Cortex of kidney (tissue), 1 donor: ENCODE results near the gene CCL18.
"Not testable (repeated sequence)": the region's sequence is repeated elsewhere in the genome, so short reads cannot be mapped to it uniquely, and the experiment has no call there.

ENCODE experiments used
- DNase-seq: peaks from one replicate; lab custom pipeline; 2025; lab: John Stamatoyannopoulos, UW

Gene CCL18

DNA sequence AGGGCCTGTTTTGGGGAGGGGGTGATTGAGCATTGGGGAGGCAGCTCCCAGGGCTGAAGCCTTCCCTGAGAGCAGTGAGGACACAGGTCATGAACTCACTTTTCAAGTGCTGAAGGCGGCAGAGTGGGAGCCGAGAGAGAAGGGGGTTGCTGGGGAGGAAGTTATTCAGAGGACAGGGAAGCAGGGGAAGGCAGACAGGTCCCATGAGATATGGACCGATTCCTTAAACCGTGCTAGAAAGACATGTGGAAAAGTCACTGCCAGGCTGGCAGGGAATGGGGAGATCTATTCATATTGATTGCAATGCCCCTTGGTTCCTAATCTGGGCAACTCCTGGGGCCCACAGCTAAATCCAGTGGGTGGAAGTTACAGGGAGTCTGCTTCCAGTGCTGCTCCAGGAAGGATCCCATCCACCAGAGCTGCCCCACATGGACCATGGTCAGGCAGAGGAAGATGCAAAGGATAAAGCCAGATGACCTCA, 40.7 kb downstream of the CCL18 start:
- no peak for DNase-seq

DNA sequence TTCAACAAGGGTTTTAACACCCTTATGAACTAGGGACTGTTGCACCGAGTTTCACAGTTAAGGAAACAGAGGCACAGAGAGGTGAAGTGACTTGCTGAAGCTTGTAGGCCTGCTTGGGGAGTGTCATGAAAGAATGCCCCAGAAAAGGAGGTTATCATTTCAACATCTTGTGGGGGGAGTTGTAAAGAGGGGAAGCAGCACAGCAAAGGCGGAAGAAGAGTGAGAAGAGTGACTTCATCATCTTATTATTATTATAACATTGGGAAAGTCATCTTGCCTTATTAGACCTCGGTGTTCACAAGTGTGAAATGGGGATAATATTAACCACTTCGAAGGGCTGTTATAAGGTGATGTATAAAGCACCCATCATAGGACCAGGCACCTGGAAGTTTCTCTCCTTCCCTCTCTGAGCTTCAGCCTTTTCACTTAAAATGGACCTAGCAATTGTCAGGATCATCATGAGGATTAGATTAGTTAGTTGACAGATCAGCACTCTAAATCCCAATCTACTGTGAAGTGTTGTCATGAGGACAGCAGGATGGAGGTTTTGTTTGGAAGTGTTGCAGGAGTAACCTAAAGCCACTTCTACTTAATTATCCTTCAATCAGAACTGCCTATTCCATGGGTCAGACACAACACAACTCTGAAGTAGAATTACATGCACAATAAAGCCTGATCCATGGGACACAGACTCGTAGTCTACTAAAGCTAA, 41.9 kb downstream of the CCL18 start:
- DNase-seq: no peak

DNA sequence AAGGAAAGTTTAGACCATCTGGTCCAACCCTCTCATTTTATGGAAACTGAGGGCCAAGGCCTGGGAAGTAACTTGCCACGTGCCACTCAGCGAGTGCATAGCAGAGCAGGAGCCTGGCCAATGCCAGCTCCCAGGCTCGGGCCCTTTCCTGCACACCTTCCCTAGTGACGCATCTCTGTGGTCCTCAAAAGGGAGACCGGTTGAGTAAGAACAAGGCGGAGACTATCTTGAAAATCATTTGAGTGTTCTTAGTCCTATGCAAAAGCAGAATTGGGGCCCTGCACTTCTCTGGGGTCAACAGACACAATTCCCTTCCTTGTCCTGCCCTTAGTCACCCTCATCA, 42.4 kb downstream of the CCL18 start:
- no peak for DNase-seq

DNA sequence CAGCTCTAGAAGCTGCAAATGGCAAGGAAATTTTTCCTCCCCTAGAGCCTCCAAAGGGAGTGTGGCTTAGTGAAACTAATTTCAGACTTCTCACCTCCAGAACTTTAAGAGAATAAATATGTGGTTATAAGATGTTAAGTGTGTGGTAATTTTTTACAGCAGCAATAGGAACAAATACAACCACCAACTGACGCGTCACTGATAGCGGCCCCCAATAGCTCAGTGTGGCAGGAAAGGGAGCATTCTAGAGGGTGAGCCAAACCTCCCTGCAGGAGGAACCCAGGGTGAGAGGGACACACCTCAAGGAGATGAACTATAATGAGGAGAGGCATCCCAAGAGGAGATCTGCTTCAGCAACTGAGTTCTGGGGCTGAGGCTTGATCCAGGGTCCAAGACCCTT, 43.6 kb downstream of the CCL18 start:
- no peak for DNase-seq

DNA sequence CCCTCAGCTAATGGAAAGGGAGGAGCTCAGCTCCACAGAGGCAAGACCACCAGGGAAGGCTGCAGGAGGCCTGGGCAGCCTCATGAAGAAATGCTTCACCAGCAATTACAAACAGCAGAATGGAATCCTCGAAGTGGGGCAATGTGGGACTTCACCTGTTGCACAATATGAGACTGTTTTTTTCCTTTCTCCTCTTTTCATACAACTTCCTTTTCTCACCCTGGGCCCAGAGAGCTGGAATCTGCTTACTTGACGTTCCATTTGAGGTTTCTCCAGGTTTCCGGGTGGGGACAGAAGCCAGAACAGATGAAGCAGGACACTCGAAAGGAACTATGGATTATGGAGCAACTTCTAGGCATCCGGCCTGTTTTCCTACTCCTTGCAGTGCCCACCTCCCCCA, 44.2 kb downstream of the CCL18 start:
- DNase-seq: not testable (repeated sequence)

DNA sequence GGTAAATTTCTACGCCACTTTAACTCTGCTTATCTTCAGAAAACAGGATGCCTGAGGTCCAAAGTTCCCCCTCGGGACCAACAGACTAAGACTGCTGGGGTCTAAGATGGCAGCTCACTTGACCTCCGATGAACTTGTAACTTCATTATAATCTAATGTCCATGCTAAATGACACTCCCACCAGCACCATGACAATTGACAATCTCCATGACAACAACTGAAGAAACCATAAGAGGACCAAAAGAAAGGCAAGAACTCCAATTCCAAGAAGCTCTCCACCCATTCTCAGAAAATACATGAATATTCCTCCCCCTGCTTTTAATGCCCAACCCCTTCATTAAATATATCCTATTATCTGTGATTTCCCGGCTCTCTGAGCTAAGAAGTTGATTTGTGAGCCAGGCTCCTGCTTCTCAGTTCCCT, 47.0 kb downstream of the CCL18 start:
- DNase-seq: no peak

DNA sequence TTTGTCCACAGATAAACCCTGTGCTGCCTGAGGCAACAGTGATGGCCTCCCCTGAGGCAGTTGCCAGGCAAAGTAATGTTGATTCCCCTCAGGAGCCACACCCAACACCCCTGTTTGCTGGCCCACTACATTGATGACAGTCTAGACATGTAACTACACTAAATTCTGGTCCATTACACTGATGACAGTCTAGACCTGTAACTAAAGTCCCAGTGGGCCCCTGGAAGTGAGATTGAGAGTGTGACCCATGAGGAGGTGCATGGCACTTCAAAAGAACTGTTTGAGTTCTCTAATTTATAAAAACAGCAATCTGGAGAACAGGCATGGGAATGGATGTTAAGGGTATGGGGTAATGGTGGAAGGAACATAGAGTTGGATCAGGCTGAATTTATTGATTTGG, 48.5 kb downstream of the CCL18 start:
- DNase-seq: no peak

DNA sequence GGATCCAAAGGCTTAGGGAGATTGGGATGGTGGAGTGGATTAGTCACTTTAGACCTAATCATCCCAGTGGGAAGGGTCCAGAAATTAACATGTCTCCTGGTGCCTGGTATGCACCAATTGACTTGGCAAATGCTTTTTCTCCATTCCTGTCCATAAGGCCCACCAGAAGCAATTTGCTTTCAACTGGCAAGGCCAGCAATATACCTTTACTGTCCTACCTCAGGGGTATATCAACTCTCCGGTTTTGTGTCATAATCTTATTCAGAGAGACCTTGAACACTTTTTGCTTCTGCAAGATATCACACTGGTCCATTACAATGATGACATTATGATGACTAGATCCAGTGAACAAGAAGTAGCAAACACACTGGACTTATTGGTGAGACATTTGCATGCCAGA, 49.1 kb downstream of the CCL18 start:
- DNase-seq: not testable (repeated sequence)

DNA sequence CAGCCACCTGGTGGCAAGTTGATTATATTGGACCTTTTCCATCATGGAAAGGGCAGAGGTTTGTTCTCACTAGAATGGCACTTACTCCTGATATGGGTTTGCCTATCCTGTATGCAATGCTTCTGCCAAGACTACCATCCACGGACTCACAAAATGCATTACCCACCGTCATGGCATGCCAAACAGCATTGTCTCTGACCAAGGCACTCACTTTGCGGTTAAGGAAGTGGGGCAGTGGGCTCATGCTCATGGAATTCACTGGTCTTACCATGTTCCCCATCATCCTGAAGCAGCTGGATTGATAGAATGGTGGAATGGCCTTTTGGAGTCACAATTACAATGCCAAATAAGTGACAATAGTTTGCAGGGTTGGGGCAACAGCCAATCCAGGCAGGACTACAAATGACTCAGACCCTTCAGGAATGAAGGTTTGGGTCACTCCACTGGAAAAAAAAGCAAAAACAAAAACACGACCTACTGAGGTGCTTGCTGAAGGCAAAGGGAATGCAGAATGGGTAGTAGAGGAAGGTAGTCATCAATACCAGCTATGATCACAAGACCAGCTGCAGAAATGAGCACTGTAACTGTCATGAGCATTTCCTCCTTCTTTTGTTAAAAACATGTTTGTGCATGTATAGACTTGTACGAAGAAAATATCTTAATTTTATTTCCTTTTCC, 51.0 kb downstream of the CCL18 start:
- DNase-seq: not testable (repeated sequence)

DNA sequence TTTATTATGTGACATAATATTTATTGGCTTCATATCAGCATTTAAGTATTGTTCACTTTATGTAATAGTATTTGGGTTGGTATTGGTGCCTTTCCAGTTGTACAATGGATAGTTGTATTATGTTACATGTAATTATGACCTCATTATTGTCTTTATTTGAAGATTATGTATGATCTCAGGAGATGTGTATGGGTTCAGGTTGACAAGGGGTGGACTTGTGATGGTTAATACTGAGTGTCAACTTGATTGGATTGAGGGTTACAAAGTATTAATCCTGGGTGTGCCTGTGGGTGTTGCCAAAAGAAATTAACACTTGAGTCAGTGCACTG, 51.5 kb downstream of the CCL18 start:
- not testable (repeated sequence) for DNase-seq

DNA sequence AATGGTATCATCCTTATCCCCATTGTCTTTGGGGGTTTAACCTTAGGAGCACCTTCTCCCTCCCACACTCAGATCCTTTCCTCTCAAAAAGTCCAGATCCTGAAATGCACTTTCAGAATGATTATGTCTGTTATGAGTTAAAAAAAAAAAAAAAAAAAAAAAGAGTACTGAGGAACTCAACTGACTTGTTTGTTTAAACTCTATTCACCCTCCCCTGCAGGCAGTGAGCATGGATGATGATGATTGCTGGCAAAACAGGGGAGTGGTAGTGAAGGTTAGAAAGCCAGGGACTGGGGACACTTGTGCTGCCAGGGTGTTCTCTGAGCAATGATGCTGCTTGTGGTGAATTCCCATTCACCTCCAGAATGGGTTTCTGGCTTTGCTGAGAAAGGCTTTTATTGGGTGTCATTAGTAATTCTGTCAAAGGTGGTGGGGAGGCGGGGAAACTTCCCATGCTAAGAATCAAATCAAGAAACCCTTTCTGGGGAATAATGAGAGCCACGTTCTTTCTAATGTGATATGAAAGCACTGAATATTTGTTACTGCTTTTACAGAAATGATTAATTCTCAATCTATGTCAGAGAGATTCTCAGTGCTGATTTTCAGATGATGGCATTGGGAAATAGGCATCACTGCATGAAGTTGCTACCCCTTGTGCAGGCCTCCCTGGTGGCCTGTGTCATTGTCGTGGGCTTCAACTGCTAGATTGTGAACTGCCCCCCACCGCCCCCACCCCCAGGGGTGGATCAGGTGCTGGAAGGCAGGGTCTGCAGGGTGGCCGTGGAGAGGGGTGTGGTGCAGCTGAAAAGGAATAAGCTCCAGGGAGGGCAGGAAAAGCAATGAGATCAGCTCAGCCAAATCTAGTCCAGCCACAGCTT, 53.7 kb downstream of the CCL18 start:
- DNase-seq: no peak

DNA sequence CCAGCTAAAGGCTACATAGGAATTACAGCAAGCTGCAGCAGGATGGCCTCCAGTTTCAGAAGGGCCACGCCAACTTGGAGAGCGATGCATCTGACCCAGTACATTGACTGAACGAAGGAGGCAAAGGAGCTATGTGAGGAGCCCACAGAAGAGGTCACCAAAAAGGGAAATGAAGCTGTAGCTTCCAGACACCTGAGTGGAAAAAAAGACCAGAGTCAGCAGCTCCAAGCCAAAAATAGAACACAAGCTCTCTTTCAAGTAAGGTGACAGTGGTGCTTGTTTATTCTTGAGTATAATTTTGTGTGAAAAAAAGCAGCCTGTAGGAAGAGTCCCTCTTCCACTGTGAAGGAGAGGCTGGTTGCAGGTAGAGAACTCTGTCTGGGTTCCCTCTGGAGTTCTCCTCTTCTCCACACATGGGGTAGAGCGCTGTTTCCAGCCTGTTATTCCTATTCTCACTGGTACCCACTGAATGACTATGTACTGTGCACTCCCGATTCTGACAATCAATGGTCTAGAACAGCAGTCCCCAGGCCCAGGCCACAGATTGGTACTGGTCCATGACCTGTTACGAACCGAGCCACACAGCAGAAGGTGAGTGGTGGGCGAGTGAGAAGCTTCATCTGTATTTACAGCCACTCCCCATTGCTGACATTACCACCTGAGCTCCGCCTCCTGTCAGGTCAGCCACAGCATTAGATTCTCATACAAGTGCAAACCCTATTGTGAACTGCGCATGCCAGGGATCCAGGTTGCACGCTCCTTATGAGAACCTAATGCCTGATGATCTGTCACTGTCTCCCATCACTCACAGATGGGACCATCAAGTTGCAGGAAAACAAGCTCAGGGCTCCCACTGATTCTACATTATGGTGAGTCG, 54.6 kb downstream of the CCL18 start:
- DNase-seq: no peak

DNA sequence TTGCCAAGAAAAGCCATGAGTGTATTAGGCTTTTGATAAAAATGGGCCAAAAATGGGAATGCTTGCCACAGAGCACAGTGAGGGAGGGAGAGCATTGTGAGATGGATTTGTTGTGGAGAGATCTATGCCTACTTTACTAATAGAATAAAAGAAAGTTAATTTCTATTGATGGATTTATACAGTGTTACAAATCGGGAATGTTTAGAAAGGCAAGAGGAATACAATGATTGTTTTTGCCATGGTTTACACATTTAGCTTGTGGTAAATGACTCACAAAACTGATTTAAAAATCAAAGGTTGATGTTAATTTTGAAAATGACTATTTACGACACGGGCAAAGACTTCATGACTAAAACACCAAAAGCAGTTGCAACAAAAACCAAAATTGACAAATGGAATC, 56.1 kb downstream of the CCL18 start:
- no peak for DNase-seq

DNA sequence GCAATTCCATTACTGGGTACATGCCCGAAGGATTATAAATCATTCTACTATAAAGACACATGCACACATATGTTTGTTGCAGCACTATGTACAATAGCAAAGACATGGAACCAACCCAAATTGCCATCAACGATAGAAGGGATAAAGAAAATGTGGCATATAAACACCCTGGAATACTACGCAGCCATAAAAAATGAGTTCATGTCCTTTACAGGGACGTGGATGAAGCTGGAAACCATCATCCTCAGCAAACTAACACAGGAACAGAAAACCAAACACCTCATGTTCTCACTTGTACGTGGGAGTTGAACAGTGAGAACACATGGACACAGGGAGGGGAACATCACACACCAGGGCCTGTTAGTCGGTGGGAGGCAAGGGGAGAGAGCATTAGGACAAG, 57.0 kb downstream of the CCL18 start:
- not testable (repeated sequence) for DNase-seq
